Activated CD8-positive, alpha-beta memory T cell treated with anti-CD3 and anti-CD28 coated beads, Interleukin-2, amount 50 U/mL, for 4 hours (primary cell): Measurements from ENCODE around the gene ACTRT3.

Experiments
- DNase-seq: peaks from one replicate; pipeline ENCODE4 v3.0.0-alpha.2; 2020

ACTRT3 gene

GRCh38 chr3:169769287-169770181, at the start of gene ACTRT3:
ACTRT3 (minus strand) TSS chr3:169769561; CDS start chr3:169769520, 41 bp downstream.
- DNase-seq: peak; percentile 66

- no peak for DNase-seq
Observed at GRCh38 chr3:169818316-169818715, 49.0 kb upstream of the ACTRT3 start.

DNA sequence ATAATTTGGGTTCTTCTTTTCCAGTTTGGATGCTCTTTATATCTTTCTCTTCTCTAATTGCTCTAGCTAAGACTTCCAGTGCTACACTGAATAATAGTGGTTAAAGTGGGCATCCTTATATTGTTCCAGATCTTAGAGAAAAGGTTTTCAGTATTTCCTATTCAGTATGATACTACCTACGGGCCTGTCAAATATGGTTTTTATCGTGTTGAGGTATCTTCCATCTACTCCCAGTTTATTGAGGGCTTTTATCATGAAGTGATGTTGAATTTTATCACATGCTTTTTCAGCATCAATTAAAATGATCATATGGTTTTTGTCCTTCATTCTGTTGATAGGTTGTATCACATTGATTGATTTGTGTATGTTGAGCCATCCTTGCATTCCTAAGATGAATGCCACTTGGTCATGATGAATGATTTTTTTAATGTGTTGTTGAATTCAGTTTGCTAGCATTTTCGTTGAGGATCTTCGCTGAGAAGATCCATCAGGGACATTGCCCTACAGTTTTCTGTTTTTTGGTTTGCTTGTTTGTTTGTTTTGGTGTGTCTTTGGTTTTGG, 46.3 kb upstream of the ACTRT3 start:
- no peak for DNase-seq

GRCh38 chr3:169813757-169814517, 44.6 kb upstream of the ACTRT3 start:
- peak; percentile 76 for DNase-seq

DNA sequence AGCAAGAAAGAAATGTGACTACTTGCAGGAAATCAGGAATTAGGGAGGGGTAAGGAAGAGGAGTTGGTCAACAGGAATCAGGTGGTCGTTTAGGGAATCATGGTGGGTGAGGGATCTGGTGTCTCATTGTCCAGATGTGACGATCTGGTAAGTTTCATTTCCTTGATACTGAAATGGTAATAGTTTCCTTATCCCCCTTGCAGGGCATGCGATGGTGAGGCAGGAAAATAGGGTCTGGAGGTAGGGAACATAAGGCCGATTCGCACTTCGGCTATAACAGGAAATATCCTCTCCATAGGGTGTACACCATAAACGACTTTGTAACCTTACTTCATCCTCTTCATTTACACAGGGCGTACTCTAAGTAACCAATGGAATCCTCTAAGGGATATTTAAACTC, 43.9 kb upstream of the ACTRT3 start:
- no peak for DNase-seq

- DNase-seq: peak; percentile 63
Observed at GRCh38 chr3:169812332-169813235, 43.2 kb upstream of the ACTRT3 start, which contains the start of the genes LRRC34 and LRRIQ4. LRRC34 (minus strand) TSS chr3:169812904; CDS start chr3:169812548, 356 bp downstream. LRRIQ4 (plus strand) TSS chr3:169812870; CDS start chr3:169821922, 9,052 bp downstream.

- peak; percentile 18 for DNase-seq
Observed at GRCh38 chr3:169811631-169812331, 42.4 kb upstream of the ACTRT3 start.

DNA sequence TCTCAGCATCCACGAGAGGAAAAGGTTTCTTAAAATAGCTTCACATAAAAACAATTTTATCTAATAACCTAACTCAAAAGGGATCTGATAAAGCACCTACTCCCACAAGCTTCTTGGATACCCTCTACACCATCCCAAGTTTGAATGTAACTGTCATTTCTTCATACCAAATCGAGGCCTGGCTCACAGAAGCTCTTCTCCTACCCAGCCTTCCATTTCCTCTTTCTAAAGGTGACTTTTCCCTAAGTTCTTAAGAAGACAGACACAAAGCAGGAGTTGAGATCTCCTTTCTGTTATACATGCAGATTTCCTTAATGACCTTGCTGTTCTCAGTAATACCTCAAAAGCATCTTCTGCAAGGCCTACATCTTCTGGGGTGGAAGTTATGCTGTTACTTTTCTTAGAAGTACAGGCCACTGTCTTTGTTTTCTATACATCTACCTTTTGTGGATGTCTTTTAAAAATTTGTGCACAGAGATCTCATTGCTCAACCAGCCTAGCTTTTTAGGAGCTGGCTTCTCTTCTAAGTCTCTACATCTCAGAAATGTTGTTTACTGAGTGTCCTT, 40.0 kb upstream of the ACTRT3 start:
- no peak for DNase-seq

GRCh38 chr3:169804681-169805080, 35.3 kb upstream of the ACTRT3 start:
- no peak for DNase-seq

GRCh38 chr3:169792359-169792758, 23.0 kb upstream of the ACTRT3 start:
- no peak for DNase-seq

- DNase-seq: no peak
Observed at GRCh38 chr3:169790687-169791429, 21.5 kb upstream of the ACTRT3 start.

DNA sequence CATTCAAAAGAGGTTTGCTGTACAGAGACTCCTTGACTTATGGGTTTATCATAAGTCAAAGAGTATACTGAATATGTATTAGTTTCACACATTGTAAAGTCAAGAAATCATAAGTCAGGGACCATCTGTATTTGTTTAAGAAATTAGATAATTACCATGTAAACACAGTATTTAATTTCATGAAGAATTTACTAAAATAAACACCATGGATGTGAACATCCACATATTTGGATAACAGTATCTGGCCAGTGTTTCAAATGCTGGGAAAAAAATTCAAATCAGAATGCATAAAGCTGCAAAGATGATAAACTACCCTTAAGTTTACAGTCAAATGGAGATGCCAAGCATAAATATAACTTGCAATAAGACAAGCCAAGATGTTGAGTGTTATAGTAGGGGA, 20.9 kb upstream of the ACTRT3 start:
- no peak for DNase-seq

- no peak for DNase-seq
Observed at GRCh38 chr3:169787791-169788190, 18.4 kb upstream of the ACTRT3 start.

GRCh38 chr3:169787120-169787519, 17.8 kb upstream of the ACTRT3 start:
- no peak for DNase-seq

GRCh38 chr3:169781209-169781855, 12.0 kb upstream of the ACTRT3 start:
- DNase-seq: no peak

- DNase-seq: no peak
Observed at GRCh38 chr3:169780742-169781141, 11.4 kb upstream of the ACTRT3 start.

DNA sequence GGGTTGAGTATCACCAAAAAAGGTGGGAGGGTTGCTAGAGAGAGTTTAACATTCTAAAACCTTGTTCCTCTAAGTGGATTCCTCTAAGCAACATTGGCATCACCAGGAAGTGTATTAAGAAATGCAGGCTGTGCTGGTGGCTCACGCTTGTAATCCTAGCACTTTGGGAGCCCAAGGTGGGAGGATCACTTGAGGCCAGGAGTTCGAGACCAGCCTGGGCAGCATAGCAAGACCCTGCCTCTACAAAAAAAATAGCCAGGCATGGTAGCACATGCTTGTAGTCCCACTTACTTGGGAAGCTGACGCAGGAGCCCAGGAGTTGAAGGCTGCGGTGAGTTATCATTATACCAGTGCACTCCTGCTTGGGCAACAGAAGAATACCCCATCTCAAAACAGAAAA, 8.5 kb upstream of the ACTRT3 start:
- DNase-seq: no peak

DNA sequence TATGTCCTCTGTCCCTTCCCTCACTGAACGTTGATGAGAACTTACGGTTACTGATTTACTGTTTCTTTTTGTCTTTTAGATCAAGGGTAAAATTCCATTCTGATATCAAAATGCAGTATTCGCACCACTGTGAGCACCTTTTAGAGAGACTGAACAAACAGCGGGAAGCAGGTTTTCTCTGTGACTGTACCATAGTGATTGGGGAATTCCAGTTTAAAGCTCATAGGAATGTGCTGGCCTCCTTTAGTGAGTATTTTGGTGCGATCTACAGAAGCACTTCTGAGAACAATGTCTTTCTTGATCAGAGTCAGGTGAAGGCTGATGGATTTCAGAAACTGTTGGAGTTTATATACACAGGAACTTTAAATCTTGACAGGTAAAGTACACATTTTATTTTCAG, 4.8 kb upstream of the ACTRT3 start:
- DNase-seq: no peak

GRCh38 chr3:169772897-169773816, 3.8 kb upstream of the ACTRT3 start, which contains the start of gene MYNN:
MYNN (plus strand) TSS chr3:169773396; CDS start chr3:169774296, 900 bp downstream.
- peak; percentile 93 for DNase-seq
